Measurements from ENCODE around the gene PLOD2.

DNA sequence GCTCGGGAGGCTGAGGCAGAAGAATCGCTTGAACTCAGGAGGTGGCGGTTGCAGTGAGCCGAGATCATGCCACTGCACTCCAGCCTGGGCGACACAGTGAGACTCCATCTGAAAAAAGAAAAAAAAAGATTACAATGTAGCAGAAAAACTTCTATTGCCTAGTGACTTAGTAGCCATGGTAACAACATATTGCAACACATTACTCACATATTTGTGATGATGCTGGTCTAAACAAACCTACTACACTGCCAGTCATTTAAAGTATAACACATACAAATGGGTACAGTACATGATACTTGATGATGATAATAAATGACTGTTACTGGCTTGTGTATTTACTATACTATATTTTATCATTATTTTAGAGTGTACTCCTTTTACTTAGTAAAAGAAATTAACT lies 125.6 kb downstream of the PLOD2 start:
- TF ChIP-seq POLR2AphosphoS5 (IDR thresholded peaks at IDR 0.05; ENCODE audit: low read depth, low read length) (no peak), POLR2A (IDR thresholded peaks at IDR 0.05; ENCODE audit: low read depth, low read length) (no peak), SPI1 (IDR thresholded peaks at IDR 0.05; ENCODE audit: low read depth, low read length) (no peak)
